ENCODE data around the gene SPEF1.

SPEF1 gene

DNA sequence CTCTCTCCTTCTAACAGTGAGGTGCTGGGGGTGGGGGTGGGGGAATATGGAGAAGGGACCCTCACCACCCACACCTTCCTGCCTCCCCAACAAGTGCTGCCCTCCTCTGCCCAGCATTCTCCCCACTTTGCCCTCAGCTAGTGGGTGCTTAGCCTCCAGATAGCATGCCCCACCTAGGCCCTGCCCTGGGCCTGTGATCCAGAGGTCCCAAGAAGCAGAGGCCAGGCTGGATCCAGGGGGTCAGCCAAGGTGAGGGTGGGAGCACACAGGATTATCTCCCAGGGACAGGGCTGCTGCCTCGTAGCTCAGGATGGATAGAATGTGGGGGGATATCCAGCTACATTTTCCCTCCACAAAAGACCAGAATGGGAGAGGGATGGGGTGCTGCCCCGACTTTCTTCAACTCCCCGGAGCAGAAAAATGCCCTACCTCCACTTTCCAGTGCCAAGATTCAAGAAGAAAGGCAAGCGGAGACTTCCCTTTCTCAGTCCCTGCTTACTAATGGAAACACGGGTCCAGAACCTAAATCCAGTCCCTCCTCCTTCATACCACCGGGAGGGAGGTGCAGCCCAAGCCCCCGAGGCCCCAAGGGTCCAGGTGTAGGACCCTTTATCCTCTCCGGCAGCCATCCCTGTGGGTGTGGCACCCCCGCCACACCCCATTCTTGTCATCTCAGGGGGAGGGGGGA lies 14.7 kb downstream of the SPEF1 start:
- no peak for DNase-seq (ENCODE audit: low read depth in 2 of 2)

- no peak for DNase-seq (ENCODE audit: low read depth in 2 of 2)
Measured at GRCh38 chr20:3765171-3765882, 15.9 kb downstream of the SPEF1 start.

DNA sequence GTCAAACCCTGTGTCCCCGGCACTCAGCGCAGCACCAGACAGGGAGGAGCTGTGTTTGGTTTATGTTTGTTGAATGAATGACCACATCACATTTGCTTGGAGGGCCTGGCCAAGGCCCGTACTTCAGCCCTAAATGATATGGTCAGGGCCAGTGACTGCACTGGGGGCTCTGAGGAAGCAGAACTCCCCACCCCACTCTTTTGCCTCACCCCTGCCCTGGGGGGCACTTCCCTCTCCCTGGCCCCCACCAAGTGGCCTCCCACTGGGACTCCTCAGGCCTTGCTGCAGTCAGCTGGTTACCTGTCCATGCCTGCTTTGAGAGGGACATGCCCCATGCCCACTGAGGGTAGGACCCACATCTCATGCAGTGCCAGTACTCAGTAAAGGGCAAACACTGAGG lies 16.6 kb downstream of the SPEF1 start:
- no peak for DNase-seq (ENCODE audit: low read depth in 2 of 2)

- no peak for DNase-seq (ENCODE audit: low read depth in 2 of 2)
Measured at GRCh38 chr20:3763671-3764601, 17.3 kb downstream of the SPEF1 start.

DNA sequence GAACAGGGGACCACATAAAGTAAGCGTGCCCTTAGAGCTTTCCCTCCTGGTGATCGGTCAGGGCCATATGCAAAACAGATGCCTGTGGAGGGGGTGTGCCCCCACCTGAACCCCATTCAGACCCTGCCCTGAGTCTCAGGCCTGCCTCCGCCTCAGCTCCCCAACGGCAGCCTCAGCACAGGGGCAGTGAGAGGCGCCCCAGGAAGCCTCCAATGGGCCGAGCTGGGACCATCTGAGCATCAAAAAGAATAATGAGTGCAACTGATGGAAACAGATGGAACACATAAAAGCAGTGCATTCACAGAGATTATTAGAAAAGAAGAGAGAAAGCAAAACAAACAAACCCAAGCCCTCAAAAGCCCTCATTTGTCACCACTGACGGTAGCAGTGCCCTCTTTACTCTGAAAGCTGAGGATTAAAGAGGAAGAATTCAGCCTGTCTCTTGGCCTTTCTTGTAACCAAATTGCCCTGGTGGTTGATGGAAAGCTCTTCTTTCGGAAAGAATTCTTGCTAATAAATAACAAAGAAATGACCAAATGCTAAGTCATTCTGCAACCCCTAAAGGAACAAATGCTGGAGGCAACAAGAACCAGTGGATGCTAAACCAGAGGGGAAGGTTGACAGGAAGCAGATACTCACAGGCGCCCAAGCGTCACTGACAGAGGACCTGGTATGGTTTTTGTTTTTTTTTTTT lies 20.4 kb downstream of the SPEF1 start:
- no peak for DNase-seq (ENCODE audit: low read depth in 2 of 2)

- no peak for DNase-seq (ENCODE audit: low read depth in 2 of 2)
Measured at GRCh38 chr20:3759884-3760283, 21.4 kb downstream of the SPEF1 start.

DNA sequence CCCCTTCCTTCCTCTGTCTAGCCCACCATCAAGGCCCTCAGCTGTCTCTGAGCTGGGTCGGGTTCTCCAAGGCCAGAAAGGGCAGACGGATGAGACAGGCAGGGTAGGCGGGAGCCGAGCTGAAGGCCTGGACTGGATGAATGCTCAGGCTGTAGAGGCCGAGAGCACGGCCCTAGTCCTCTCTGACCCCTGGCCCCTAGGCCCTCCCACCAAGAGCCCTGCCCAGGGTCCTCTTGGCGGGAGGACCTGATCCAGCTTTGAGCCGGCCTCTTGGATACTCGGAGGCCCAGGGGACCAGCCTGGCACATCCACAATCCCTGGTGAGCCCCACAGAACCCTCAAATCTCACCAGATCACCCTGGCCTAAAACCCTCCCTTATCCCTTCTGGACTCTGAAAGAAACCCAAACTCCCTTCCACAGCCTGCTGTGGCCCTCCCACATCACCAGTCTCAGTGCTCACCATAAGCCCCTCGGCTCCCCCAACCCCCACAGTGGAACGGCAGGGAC lies 21.9 kb downstream of the SPEF1 start:
- no peak for DNase-seq (ENCODE audit: low read depth in 2 of 2)

GRCh38 chr20:3758566-3758965 lies 22.7 kb downstream of the SPEF1 start:
- no peak for DNase-seq (ENCODE audit: low read depth in 2 of 2)

- DNase-seq (ENCODE audit: low read depth in 2 of 2), result no peak
Measured at GRCh38 chr20:3757268-3757667, 24.0 kb downstream of the SPEF1 start.

- DNase-seq (ENCODE audit: low read depth in 2 of 2), result no peak
Measured at GRCh38 chr20:3755814-3756480, 25.3 kb downstream of the SPEF1 start.

DNA sequence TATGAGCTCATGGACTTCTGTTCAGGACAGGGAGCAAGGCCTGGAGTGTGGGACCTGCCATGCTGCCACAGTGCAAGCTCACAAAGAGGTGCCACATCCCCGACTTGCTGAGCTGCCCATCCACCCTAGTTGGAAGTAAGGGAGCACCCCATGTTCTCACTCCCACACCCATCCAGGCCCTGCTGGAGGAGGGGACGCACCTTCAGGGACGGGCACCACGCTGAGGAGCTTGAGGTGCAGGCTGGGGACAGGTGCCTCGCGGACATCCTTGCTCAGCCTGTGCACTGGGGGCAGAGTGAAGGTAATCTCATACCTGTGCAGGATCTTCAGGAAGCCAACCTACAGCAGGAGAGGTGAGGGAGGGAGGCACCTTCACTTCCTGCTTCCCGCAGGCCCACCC lies 26.0 kb downstream of the SPEF1 start:
- DNase-seq (ENCODE audit: low read depth in 2 of 2), result no peak

DNA sequence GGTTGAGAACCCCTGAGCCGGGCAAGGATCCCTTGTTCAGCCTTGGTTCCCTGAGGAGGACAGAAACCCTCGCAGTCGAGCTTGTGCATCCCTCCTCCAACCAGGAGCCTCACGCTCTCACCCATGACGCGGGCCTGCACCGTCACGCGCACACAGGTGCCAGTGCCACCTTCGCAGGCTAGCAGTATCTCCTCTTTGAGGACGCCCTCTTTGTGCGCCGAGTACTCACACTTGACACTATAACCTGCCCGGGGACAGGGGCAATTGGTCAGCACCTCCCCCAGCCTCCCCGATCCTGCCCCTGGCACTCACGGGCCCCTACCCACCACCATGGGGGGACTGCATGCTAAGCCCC lies 27.0 kb downstream of the SPEF1 start:
- no peak for DNase-seq (ENCODE audit: low read depth in 2 of 2)

DNA sequence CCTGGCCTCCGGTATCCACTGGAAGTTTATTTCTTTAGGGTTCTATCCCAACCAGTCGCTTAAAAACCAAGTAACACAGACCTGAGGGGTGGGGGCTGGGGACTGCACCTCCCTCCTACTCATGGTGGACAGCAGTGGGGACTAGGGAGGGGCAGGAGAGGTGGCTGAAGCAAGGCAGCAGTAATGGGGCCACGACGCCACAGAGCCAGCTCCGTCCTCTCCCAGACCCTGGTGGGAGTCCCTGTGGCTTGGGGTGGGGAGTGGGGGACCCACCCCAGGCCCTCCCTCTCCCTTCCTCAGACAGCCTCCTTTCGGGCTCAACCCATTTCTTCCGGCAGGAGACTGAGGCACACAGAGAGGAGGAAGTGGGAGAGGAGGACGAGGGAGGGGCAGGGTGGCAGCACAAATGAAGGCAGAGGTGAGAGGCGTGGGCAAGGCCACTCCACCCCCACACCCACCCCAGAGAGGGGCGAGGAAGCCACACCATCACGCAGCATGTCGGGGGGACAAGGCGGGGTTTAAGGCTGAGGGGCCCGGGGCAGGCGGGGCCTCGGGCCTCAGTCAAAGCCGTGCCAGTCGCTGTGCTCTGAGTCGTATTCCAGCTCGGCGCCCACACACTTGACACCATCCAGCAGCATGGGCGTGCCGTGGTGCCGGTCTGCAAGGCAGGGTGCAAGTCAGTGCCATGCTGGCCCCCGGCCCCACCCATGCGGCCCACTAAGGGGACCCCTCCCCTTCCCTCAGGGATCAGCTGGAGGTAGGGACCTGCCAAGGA lies 27.6 kb downstream of the SPEF1 start:
- DNase-seq (ENCODE audit: low read depth in 2 of 2), result no peak

- DNase-seq (ENCODE audit: low read depth in 2 of 2), result peak in 1 of 2 donors; percentile 43
Measured at GRCh38 chr20:3753098-3753497, 28.1 kb downstream of the SPEF1 start.

GRCh38 chr20:3752386-3752759 lies 28.9 kb downstream of the SPEF1 start:
- DNase-seq (ENCODE audit: low read depth in 2 of 2), result no peak

DNA sequence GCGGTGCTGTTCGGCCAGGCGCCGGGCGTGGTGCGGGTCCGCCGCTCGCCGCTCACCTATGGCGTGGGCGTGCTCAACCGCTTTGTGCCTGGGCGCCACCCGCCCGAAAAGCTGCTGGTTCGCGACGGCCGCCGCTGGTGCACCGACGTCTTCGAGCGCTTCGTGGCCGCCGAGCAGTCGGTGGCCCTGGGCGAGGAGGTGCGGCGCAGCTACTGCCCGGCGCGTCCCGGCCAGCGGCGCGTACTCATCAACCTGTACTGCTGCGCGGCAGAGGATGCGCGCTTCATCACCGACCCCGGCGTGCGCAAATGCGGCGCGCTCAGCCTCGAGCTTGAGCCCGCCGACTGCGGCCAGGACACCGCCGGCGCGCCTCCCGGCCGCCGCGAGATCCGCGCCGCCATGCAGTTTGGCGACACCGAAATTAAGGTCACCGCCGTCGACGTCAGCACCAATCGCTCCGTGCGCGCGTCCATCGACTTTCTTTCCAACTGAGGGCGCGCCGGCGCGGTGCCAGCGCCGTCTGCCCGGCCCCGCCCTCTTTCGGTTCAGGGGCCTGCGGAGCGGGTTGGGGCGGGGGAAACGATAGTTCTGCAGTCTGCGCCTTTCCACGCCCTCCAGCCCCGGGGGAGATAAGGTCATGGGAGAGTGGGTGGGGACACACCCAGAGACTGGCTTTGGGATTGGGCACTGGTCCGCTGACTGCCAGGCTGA lies 29.4 kb downstream of the SPEF1 start:
- DNase-seq (ENCODE audit: low read depth in 2 of 2), result no peak

GRCh38 chr20:3751305-3751674 lies 30.0 kb downstream of the SPEF1 start:
- DNase-seq (ENCODE audit: low read depth in 2 of 2), result no peak

DNA sequence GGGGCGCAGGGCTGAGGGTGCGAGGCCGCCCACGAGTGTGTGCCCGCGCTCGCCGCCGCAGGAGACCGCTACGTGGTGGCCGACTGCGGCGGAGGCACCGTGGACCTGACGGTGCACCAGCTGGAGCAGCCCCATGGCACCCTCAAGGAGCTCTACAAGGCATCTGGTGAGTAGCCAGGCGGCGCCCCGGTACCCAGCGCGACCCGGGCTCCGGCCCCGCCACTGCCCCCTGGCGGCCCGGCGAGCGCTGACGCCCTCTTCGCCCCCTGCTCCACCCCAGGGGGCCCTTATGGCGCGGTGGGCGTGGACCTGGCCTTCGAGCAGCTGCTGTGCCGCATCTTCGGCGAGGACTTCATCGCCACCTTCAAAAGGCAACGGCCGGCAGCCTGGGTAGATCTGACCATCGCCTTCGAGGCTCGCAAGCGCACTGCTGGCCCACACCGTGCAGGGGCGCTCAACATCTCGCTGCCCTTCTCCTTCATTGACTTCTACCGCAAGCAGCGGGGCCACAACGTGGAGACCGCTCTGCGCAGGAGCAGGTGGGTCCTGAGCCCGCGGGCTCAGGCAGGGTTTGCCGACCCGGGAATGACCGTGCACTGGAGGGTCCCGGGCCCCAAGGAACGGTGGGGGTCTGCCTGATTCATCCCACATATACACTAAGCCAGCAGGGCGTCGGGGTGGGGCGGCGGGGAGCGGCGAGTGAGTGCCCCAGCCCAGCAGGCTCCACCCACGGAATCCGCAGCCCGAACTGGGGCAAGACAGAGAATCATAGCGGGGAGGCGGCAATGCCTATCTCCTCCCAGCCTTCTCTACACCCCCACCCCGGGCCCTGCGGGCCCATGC lies 31.3 kb downstream of the SPEF1 start:
- DNase-seq (ENCODE audit: low read depth in 2 of 2), result no peak

DNA sequence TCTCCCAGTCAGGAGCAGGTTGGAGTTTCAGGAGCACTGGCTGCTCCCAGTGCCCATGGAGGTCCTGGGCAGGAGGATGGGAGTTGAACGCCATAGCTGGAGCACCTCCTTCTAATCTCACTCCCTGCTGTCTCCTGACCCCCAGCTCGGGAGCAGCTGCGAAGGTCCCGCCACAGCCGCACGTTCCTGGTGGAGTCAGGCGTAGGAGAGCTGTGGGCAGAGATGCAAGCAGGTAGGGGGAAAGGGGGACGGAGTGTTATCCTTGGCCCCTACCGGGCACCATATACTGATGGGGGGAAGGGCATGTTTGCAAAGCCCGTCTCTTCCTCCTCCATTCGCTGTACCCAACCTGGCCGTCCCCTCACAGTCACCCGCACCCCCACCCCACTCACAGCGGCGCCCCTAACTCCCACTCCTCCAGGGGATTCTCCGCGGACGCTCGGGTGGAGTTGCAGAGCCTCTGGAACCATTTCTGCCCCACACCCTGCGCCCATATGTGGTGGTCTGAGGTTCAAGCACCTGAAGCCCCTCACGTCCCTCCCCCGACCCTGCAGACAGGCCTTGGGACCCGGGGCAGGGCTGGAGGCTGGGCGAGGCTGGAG lies 32.1 kb downstream of the SPEF1 start:
- DNase-seq (ENCODE audit: low read depth in 2 of 2), result no peak

All from stimulated activated CD8-positive, alpha-beta memory T cell treated with anti-CD3 and anti-CD28 coated beads, Interleukin-7, amount 100 ng/mL, for 1 hour (primary cell).